Stomach (tissue), 9 donors: ENCODE results near the gene VPS9D1. TPM values are rescaled to one million over a fixed set of nuclear protein-coding genes. Genes with fewer than 3 reads are reported as not detected.

Source experiments
- DNase-seq, 2 donors: peaks; one replicate each; pipeline versions ENCODE4 v3.0.0 to v3.0.0-alpha.2; 2013 to 2019
- H3K27ac ChIP-seq, 5 donors: fragments of 200-600 bp in 4 of 5; sonication (generic) in 4 of 5; one replicate each; pipeline ENCODE4 v1.5.1; 2013 to 2019; ENCODE audit warnings: mild to moderate bottlenecking in 1 of 5, moderate library complexity in 1 of 5
- H3K27me3 ChIP-seq, 3 donors: fragments of 200-600 bp; sonication (generic); one replicate each; pipeline ENCODE4 v1.5.1; 2017 to 2019; ENCODE audit warnings: mixed run types in 1 of 3
- H3K36me3 ChIP-seq, 4 donors: fragments of 200-600 bp; sonication (generic); 1 replicate in 3 of 4; 2 replicates in 1 of 4; pipeline ENCODE4 v1.5.1; 2016 to 2019
- H3K4me1 ChIP-seq, 4 donors: fragments of 200-600 bp; sonication (generic); one replicate each; pipeline ENCODE4 v1.5.1; 2016 to 2019
- H3K4me3 ChIP-seq, 4 donors: fragments of 200-600 bp; sonication (generic) in 3 of 4; one replicate each; pipeline ENCODE4 v1.5.1; 2016 to 2019; ENCODE audit warnings: mild to moderate bottlenecking in 1 of 4
- H3K9me3 ChIP-seq, 4 donors: fragments of 200-600 bp; sonication (generic); one replicate each; pipeline ENCODE4 v1.5.1; 2016 to 2019
- CTCF ChIP-seq, 7 experiments: fragments of 450-650 bp in 4 of 7; fragments of 200-600 bp in 3 of 7; sonication (generic) in 3 of 7; IDR thresholded peaks; one replicate each; pipeline ENCODE4 v1.5.1; 2016 to 2019; ENCODE audit warnings: antibody characterized with exemption in 7 of 7, control low read depth in 2 of 7, mild to moderate bottlenecking in 1 of 7
- EP300 ChIP-seq: sonication (generic); formaldehyde crosslinking; IDR thresholded peaks from one replicate; pipeline ENCODE4 v1.6.1; 2017; ENCODE audit warnings: antibody characterized with exemption
- POLR2A ChIP-seq, 4 donors: fragments of 450-650 bp; IDR thresholded peaks; one replicate each; pipeline ENCODE4 v1.6.1; 2016; ENCODE audit warnings: antibody characterized with exemption in 4 of 4, control low read depth in 2 of 4, mild to moderate bottlenecking in 1 of 4, moderate library complexity in 1 of 4
- POLR2AphosphoS5 ChIP-seq, 3 donors: sonication (generic); formaldehyde crosslinking; IDR thresholded peaks; one replicate each; pipeline ENCODE4 v1.6.1; 2016; ENCODE audit warnings: antibody characterized with exemption in 3 of 3
- WGBS, 5 donors: extraction: QIAGEN DNeasy Blood & Tissue Kit in 3 of 5; methylation state at CpG; one replicate each; pipeline versions ENCODE4 v1.1.5 to v1.1.7; 2013 to 2018; 5-methylcytosine and 5-hydroxymethylcytosine counted together
- intact Hi-C: fragments of 100-400 bp; cut with DNase I; formaldehyde crosslinking; loops from one replicate; pipeline ENCODE4 v1.15.1; 2023; ENCODE audit warnings: low total_unique reads
- polyA plus RNA-seq, 3 donors: library from polyadenylated mRNA; stranded (reverse); fragments of 200-250 nt; gene quantifications; one replicate each; pipeline ENCODE4 v1.2.3, GENCODE V29; 2013
- total RNA-seq, 5 donors: library from RNA; depleted of rRNA; stranded (reverse); fragments of >200 nt; gene quantifications; one replicate each; pipeline versions ENCODE4 v1.1.0 to v1.2.3, GENCODE V29; 2014 to 2016
- donor health status: healthy with polysubstance abuse.
- donor health status: Bipolar disorder and iron deficiency.
- donor health status: healthy.

The VPS9D1 gene
- total and polyA plus RNA-seq, 8 donors: 2.7 to 43.2 (median 8.8) TPM

- Histone ChIP-seq H3K4me1 (peaks cover 0 to 21% (median 11%) of the 10 kb centered on the region in 4 donors), H3K9me3 (no peaks in the 10 kb centered on the region), H3K36me3 (peaks cover 0 to 3% (median 2%) of the 10 kb centered on the region in 4 donors), H3K27me3 (no peaks in the 10 kb centered on the region), H3K27ac (peak overlapping the region in 4 of 5 donors; percentile 63 to 93 (median 80)), H3K4me3 (peak overlapping the region; percentile 20 to 40 (median 34))
- DNase-seq: peak; percentile 68 to 86
- TF ChIP-seq POLR2AphosphoS5 (IDR thresholded peaks at IDR 0.05) (peak in 2 of 3 donors; percentile 46 to 82), CTCF (IDR thresholded peaks at IDR 0.05) (no peak)
- 47 to 76% (median 60%) methylated on average over 15 to 18 of the region's 18 CpGs for WGBS, 5 donors
- intact Hi-C loops: no loop called here
These were observed 44.1 kb upstream of the VPS9D1 start for GRCh38 chr16:89764711-89765201.

GRCh38 chr16:89761304-89761922, 40.7 kb upstream of the VPS9D1 start:
- Histone ChIP-seq H3K27me3 (no peaks in the 10 kb centered on the region), H3K4me1 (peaks cover 0 to 21% (median 11%) of the 10 kb centered on the region in 4 donors), H3K36me3 (peaks cover 0 to 18% (median 14%) of the 10 kb centered on the region in 4 donors), H3K9me3 (no peaks in the 10 kb centered on the region), H3K4me3 (peak overlapping the region in 3 of 4 donors; percentile 7 to 24 (median 18)), H3K27ac (peak overlapping the region in 3 of 5 donors; percentile 15 to 40 (median 28))
- no peak for DNase-seq
- intact Hi-C loops: no loop called here
- 62 to 82% (median 78%) methylated on average over 17 of the region's 17 CpGs for WGBS, 5 donors
- no peak for TF ChIP-seq POLR2A (IDR thresholded peaks at IDR 0.05)
- no peak for TF ChIP-seq CTCF (IDR thresholded peaks at IDR 0.05)
- TF ChIP-seq POLR2AphosphoS5 (IDR thresholded peaks at IDR 0.05): no peak
- no peak for TF ChIP-seq EP300

GRCh38 chr16:89759746-89760340, 39.1 kb upstream of the VPS9D1 start:
- intact Hi-C loops: no loop called here
- DNase-seq: no peak
- H3K27me3 ChIP-seq: no peaks in the 10 kb centered on the region
- H3K27ac ChIP-seq: no peak overlapping the region
- peaks cover 0 to 18% (median 14%) of the 10 kb centered on the region in 4 donors for H3K36me3 ChIP-seq
- H3K4me3 ChIP-seq: no peak overlapping the region
- 81 to 88% (median 85%) methylated on average over 26 of the region's 26 CpGs for WGBS, 5 donors
- no peaks in the 10 kb centered on the region for H3K9me3 ChIP-seq
- TF ChIP-seq CTCF (IDR thresholded peaks at IDR 0.05): no peak
- no peak for TF ChIP-seq EP300
- no peak for TF ChIP-seq POLR2AphosphoS5 (IDR thresholded peaks at IDR 0.05)
- TF ChIP-seq POLR2A (IDR thresholded peaks at IDR 0.05): no peak
- peaks cover 0 to 13% (median 5%) of the 10 kb centered on the region in 4 donors for H3K4me1 ChIP-seq

- 13 to 51% (median 42%) methylated on average over 10 of the region's 10 CpGs for whole genome bisulfite sequencing, 5 donors
- DNase-seq: peak; percentile 54 to 60
- intact Hi-C loops: no loop called here
These were observed 28.9 kb upstream of the VPS9D1 start for GRCh38 chr16:89749637-89750036.

More at GRCh38 chr16:89749637-89750036, 28.9 kb upstream of the VPS9D1 start:
- H3K4me3 ChIP-seq: no peak overlapping the region
- TF ChIP-seq EP300 (no peak), POLR2AphosphoS5 (IDR thresholded peaks at IDR 0.05) (no peak), CTCF (IDR thresholded peaks at IDR 0.05) (no peak), POLR2A (IDR thresholded peaks at IDR 0.05) (no peak)
- no peak overlapping the region for H3K27ac ChIP-seq
- no peaks in the 10 kb centered on the region for H3K9me3 ChIP-seq
- peaks cover 0 to 24% (median 17%) of the 10 kb centered on the region in 4 donors for H3K36me3 ChIP-seq
- peaks cover 0 to 10% (median 6%) of the 10 kb centered on the region in 4 donors for H3K4me1 ChIP-seq
- no peaks in the 10 kb centered on the region for H3K27me3 ChIP-seq
